ENCODE data around the gene FBXO10. TPM values are rescaled to one million over a fixed set of nuclear protein-coding genes. Genes with fewer than 3 reads are reported as not detected.
"Not testable (repeated sequence)": the region's sequence is repeated elsewhere in the genome, so short reads cannot be mapped to it uniquely, and the experiment has no call there.

Gene FBXO10
- total and polyA plus RNA-seq, 2 of the 4 experiments (the other 2 are of a cell fraction): 6.6 to 6.7 TPM

DNA sequence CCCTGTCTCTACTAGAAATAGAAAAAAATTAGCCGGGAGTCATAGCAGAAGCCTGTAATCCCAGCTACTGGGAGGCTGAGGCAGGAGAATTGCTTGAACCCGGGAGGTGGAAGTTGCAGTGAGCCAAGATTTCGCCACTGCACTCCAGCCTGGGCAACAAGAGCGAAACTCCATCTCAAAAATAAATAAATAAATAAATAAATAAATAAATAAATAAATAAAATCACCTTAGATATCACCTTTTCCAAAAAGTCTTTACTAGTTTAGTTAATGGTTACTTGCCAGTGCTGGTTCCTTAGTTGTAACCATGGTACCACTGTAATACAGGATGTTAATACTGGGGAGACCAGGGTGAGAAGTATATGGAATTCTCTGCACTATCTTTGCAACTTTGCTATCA is 25.9 kb upstream of the FBXO10 start:
- H2AK9ac ChIP-seq (replicated peaks; ENCODE audit: low read depth, low read length, poor library complexity); H3K27ac ChIP-seq (ENCODE audit: insufficient read depth, low read length); CTCF ChIA-PET; H2BK120ac ChIP-seq (ENCODE audit: low read depth, low read length); H3K9ac ChIP-seq (ENCODE audit: low read depth, low read length); H3K79me1 ChIP-seq (ENCODE audit: low read depth in 1 of 2, low read length in 2 of 2); BruUV-seq (replicated peaks); H4K8ac ChIP-seq (ENCODE audit: low read depth in 2 of 2, low read length in 2 of 2); H2BK20ac ChIP-seq (ENCODE audit: low read depth, low read length); dilution Hi-C loops (cut with HindIII; ENCODE audit: low sequenced_read_pairs, unreplicated experiment); H4K20me1 ChIP-seq (ENCODE audit: insufficient read depth, low read length); H3K9me3 ChIP-seq (ENCODE audit: control insufficient read depth, insufficient read depth, low read length); ATAC-seq (ENCODE audit: low read depth); H3K36me3 ChIP-seq (ENCODE audit: control insufficient read depth, insufficient read depth, low read length); intact Hi-C loops (cut with micrococcal nuclease); H4K91ac ChIP-seq (ENCODE audit: insufficient read depth, low read depth, low read length); H3K4ac ChIP-seq (ENCODE audit: low read depth, low read length); H4K5ac ChIP-seq (ENCODE audit: low read depth, low read length); H3K56ac ChIP-seq (ENCODE audit: extremely low read depth, insufficient read depth, low read length); H2AFZ ChIP-seq (replicated peaks; ENCODE audit: low read length, poor library complexity); H3K18ac ChIP-seq (ENCODE audit: low read depth, low read length); H3K23ac ChIP-seq (ENCODE audit: low read depth, low read length); H3K4me3 ChIP-seq (ENCODE audit: insufficient read depth, low read depth, low read length); in situ Hi-C loops (cut with MboI; ENCODE audit: low sequenced_read_pairs); H2AK5ac ChIP-seq (ENCODE audit: low read depth, low read length); DNase-seq; H2BK15ac ChIP-seq (ENCODE audit: low read depth, low read length); H3K9me1 ChIP-seq (ENCODE audit: insufficient read depth, low read length); H3K4me2 ChIP-seq (ENCODE audit: low read depth, low read length); H3K4me1 ChIP-seq (ENCODE audit: control insufficient read depth, insufficient read depth, low read length); H3K14ac ChIP-seq (replicated peaks; ENCODE audit: low read depth, low read length); H2BK5ac ChIP-seq (ENCODE audit: low read depth, low read length, poor library complexity, severe bottlenecking); POLR2A ChIA-PET (ENCODE audit: unreplicated experiment): not testable (repeated sequence)
- WGBS, 2 experiments (ENCODE audit: extremely low coverage in 2 of 2, insufficient read length in 1 of 2): no CpG with 5 or more reads among the region's 4 CpGs
- H3K27me3 ChIP-seq (ENCODE audit: control insufficient read depth, insufficient read depth, low read length): peaks cover 26% of the 10 kb centered on the region

All from IMR-90 (cell line).